Left ventricle myocardium superior (tissue), 1 donor: ENCODE results near the gene GRHPR. TPM values are rescaled to one million over a fixed set of nuclear protein-coding genes. Genes with fewer than 3 reads are reported as not detected.

Experiments used
- ATAC-seq: fragments of 200-7000 bp; cut with Tn5 transposase; one replicate; pipeline ENCODE4 v1.9.1; 2020; ENCODE audit warnings: mild to moderate bottlenecking, moderate library complexity
- DNase-seq: peaks from one replicate; pipeline ENCODE4 v3.0.0-alpha.2; 2020
- intact Hi-C: fragments of 100-400 bp; cut with micrococcal nuclease; formaldehyde crosslinking; loops from one replicate; pipeline ENCODE4 v1.11.0; 2022
- long read RNA-seq: library from polyadenylated mRNA; unstranded; transcript quantifications from one replicate; pipeline ENCODE4 v2.0.0, GENCODE V29; 2021
- total RNA-seq: library from RNA; stranded (reverse); fragmentation: NEBNext Ultra II Directional; extraction: Animal tissue kit (Norgen Biotek cat#: 25700); gene quantifications from one replicate; pipeline ENCODE4 v1.2.1, GENCODE V29; 2021
- donor health status: DM: no; HTN: yes; CAD: no; lungs with severe emphysema.

Gene GRHPR
- total RNA-seq, result 117 TPM
- long read RNA-seq, full-length matches to known transcripts, result 114 of 189 reads
- long read RNA-seq, partial matches to known transcripts, result 37 of 189 reads
- long read RNA-seq, other reads (novel, unspliced or antisense), result 38 of 189 reads

DNA sequence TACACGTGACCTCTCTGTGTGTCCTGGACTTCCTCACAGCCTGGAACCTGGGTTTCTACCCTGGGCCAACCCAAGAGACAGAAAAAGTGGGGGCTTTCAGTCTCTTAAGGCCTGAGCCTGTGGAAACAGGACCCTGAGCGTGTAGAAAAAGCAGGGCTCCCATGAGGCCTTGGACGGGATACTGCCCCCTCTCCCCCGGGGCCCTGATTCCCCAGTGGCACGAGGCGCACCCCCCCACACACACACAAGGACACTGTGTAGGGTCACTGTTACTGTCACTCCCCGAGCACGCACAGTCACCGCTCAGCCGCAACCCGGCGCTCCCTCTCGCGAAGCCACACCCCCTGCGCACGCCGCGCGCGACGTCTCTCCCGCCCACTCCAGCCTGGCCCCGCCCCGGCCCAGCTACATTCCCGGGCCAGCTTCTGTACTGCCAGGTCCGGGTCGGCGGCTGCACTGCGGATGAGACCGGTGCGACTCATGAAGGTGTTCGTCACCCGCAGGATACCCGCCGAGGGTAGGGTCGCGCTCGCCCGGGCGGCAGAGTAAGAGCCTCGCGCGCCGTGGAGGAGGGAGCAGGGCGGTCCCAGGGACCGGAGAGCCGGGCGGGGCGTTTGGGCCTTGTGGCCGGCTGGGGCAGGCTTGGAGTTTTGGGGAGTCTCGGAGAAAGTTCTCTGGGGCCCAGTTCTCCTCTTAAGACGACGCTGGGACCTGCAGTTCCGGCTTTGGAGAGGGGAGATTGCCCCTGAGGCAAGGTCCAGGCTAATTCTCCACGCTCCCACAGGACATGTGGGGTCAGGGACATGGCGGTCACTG is at the start of gene GRHPR:
TSS of gene GRHPR (plus strand) at position 408 of the 816 bp plus-strand sequence. CDS start at position 463, 55 bp downstream.
- DNase-seq, result peak; percentile 96
- intact Hi-C loops, result no loop called here
- peak; percentile 98 for ATAC-seq

DNA sequence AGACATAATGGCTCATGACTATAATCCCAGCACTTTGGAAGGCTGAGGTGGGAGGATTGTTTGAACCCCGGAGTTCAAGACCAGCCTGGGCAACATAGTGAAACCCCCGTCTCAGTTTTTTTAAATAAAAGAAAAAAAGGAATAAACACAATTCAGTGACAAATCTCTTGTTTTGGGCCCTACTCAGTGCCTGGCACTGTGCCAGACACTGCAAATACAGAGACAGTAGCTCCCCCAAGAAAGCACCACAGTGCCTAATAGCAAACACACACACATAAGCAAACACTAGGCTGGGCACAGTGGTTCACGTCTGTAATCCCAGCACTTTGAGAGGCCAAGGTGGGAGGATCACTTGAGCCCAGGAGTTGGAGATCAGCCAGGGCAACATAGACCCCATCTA is 49.7 kb upstream of the GRHPR start:
- ATAC-seq, result no peak
- intact Hi-C loops, result no loop called here
- DNase-seq, result no peak

DNA sequence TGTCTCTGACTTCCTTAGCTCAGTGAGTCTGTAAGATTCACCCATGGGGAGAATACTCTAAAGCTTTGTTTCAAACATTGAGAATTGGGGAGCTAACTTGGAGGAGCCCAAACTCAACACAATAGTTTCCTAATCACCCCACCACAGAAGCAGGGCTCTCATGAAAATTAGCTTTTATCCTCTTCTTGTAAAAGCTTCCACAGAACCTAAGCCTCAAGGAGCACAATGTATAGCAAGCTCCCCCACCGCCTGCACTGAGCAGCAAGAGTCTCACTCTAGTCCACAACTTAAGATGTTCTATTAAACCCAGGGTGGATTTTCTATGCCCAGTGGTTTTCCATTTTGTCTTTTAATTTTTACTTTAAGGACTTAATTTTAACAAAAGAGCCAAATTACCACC is 48.9 kb upstream of the GRHPR start:
- intact Hi-C loops, result no loop called here
- ATAC-seq, result no peak

DNA sequence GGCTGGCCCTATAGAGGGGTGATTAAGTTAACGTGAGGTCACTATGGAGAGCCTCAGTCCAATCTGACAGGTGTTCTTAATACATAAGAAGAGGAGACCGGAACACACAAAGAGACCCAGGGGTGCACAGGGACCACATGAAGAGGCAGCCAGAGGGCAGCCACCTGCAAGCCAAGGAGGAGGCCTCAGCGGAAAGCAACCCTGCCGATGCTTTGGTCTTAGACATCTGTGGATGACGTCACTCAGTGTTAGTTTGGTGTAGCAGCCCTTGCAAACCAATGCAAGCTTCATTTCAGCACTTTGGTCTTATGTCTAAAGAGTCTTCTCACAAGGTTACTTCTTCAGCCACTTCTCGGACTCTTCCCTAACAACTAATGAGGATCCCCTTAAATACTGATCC is 47.6 kb upstream of the GRHPR start:
- intact Hi-C loops, result no loop called here
- no peak for ATAC-seq
- DNase-seq, result no peak

More for the DNA sequence above, 48.9 kb upstream of the GRHPR start:
- no peak for DNase-seq

DNA sequence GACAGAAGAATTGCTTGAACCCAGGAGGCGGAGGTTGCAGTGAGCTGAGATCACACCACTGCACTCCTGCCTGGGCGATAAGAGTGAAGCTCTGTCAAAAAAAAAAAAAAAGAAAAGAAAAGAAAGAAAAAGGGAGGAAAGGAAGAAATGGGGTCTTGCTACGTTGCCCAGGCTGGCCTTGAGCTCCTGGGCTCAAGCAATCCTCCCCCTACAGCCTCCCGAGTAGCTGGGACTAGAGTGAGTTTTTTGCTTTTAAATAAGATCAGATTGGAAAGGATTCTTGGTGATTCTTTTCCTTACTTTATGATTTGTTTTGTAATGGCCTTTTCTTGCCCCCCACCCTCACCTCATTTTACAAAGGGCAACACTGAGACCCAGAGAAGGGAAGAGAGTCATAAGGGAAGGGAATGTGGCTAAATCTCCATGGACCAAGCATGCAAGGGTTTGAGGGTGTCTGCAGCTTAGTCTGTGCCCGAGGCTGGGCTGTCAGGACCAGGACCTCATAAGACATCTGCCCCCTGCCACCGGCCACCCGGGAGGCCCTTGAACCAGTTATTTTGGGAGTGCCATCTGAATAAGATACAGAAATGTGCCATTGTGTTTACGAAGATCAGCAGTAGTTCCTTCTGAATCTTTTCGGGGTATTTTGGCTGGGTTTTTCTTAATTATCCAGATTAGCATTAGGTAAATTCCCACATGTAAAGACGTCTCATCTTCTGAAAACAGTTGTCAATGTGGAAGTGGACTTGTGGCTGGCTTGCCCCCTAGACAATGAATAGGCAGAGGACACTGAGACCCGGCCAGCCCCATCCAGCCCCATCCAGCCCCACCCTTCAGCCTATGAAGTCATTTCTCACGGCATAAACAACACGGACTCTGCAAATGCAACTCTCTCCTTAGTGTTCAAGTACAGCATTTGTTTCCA is 44.5 kb upstream of the GRHPR start:
- ATAC-seq (no peak), DNase-seq (no peak)
- intact Hi-C loops, result no loop called here

DNA sequence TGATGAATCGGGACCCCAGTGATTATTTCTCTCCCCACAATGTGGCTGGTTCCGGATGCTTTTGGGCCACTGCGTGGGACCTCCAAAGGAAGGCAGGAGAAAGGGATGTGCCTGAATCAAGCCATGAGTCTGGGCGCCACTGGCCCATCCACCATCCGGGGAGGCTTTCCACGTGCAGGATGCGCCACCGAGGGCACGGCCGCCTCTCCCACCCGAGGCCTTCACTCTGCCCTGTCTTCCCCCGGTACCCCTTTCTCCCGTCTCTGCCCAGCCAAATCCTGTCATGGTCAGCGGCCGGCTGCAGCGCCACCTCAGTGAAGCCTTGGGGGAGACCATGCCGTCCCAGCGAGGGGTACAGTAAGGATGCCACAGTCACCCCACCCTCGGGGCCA is 43.9 kb upstream of the GRHPR start:
- intact Hi-C loops, result no loop called here

DNA sequence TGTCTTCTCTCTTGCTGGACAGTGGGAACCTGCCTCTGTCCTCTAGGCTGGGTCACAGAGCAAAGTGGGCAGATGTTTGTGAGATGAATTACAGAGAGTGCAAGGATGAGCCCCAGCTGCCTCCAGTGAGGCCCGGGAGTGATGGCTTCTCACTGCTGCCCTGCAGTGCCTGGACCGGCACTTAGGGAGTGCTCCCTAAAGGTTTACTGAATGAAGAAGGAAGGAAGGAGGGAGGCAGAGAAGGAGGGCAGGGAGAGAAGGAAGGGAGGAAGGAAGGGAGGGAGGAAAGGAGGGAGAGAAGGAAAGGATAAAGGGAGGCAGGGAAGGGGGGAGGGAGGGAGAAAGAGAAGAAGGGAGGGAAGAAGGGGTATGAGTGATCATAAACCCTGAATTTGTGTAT is 42.7 kb upstream of the GRHPR start:
- ATAC-seq (no peak), DNase-seq (no peak)
- intact Hi-C loops, result no loop called here

More for the DNA sequence above, 43.9 kb upstream of the GRHPR start:
- no peak for DNase-seq
- no peak for ATAC-seq

DNA sequence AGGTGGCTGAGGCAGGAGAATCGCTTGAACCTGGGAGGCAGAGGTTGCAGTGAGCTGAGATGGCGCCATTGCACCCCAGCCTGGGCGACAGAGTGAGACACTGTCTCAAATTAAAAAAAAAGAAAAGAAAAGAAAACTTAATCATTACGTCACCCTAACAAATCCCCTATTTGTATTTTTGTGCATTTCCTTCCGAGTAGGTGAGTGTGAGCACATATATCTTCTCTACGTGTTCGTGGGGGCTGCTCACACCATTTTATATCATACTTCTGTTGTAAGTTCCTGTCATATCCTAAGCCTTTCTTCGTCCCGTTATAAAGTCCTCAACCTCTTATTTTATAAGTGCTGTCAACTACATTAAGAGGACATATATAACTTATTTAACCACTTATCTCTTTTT is 41.9 kb upstream of the GRHPR start:
- DNase-seq (no peak), ATAC-seq (no peak)
- intact Hi-C loops, result no loop called here

DNA sequence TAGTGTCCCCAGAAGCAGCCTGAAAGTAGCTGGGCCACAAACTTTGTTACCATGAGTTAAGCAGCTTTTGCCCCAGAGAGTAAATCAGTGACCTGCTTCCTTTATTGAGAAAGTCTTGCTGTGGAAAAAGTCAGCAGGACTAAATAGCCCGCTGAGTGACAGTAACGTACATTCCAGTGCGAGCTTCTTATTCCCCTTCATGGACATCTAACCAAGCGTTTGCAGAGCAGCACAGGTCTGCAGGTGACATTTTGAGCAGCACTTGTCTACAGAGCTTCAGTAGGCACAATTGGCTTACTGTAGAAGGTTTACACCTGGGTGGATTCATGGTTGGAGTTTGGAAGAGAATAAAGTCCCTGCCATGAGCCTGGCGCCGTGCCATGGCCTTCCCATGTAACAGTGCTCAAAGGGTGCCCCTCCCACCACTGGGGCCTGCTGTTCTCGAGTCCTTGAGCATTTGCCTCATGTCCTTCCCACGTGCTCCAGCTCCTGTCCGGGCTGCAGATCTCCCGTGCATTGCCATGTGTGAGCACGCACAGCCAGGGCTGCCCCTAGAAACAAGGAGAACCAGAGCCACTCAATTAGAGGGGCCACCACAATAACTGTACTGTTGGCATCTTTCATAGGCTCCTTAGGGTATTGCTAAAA is 41.3 kb upstream of the GRHPR start:
- intact Hi-C loops, result no loop called here
- DNase-seq, result no peak
- no peak for ATAC-seq

DNA sequence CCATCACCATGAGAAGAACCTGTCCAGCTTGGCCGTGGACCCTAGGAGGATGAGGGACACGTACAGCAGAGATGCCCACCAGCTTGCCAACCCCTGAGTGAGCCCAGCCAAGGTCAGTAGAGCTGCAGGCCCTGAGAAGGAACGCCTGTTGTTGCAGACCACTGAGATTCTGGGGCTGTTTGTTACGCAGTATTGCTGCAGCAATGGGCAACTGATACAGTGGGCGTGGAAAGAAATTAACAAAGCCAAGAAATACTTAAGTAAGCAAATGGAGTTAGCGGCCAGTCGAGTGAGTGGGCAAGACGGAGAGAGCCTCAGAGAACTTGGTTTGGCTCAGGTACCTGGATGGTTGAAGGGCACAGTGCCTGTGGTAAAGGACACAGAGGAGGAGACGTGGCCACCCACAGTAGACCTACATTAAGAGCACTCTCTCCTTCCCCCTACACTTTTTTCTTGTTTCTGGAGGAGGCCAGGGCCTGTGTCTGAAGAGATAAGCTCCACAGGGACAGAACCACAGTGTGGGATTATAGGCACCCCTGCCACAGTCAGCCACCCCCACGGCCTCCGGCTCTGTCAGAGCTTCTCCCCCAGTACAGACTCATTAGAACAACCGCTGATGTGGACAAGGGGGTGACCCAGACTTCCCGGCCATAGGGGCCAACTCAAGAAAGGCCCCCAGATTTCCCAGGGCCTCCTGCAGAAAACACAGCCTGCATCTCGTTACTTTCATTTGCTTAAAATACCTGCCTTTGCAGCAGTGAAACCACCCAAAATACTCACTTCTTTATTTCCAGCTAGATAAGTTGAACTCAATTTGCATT is 40.1 kb upstream of the GRHPR start:
- intact Hi-C loops, result no loop called here

DNA sequence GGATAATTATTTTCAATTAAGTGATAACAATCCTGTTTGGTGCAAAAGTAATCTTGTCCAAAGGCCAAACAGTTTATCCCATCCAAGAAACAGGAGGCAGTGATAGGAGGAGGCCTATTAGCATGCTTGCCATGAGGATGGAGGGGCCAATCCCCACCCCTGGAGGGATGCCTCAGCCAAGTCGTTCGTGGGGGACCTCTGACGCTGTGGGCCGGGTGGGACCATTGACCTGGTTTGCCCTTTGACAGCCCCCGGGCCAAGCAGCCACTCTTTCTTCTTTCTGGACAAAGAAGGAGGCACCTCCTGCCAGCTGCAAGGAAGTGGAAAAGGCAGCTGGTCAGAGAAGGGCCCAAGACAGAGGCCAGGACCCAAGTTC is 39.5 kb upstream of the GRHPR start:
- DNase-seq, result no peak
- ATAC-seq, result no peak
- intact Hi-C loops, result no loop called here

More for the DNA sequence above, 40.1 kb upstream of the GRHPR start:
- DNase-seq (no peak), ATAC-seq (no peak)

DNA sequence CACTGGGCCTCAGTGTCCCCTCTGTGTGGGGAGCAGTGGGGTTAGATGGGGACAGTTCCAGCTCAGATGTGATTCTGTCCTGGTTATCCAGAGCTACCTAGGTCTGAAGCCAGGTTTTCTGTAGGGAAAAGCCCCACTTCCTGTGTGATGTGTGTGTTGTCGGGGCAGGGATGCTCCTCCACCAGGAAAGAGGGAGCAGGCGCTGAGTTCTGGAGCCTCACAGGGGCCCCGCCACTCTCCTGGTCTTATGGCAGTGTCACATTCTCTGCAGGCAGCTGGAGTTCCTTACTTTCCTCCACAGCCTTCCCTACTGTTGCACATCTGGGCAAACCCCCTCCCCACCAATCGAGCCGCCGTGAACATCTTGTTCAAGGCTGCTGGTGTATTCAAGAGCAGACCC is 39.1 kb upstream of the GRHPR start:
- ATAC-seq (no peak), DNase-seq (no peak)
- intact Hi-C loops, result no loop called here

DNA sequence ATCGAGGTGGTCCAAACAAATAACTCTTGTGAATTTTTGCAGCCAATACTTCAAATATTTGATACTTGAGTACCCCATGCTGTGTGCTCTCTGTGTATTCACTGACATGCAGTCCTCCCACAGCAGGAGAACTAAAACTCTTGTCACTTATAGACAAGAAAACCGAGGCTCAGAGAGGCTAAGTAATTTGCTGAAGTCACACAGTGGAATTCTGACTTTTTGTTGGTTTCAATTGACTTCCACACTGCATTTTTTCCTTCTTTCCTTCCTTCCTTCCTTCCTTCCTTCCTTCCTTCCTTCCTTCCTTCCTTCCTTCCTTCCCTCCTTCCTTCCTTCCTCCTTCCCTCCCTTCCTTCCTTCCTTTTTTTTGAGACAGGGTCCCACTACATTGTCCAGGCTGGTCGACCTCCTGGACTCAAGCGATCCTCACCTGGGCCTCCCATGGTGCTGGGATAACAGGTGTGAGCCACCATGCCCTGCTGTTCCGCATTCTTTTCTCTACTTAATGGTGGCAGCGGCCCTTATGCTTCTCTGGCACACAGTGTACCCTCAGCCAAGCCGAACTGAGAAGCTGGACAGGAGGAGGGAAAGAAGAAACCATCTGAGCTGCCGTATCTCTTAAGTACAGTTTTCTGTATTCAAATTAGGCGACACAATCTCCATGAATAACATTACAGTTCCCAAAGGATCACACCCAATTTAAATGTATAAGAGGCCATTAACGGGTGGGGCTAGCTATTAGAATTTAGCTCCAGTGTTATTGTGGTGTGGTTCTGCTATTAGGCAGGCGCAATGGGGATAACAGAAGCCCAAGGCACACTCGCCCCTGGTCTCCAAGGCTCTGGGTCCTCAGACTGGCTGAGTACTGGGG is 38.4 kb upstream of the GRHPR start:
- DNase-seq (no peak), ATAC-seq (no peak)
- intact Hi-C loops, result no loop called here

DNA sequence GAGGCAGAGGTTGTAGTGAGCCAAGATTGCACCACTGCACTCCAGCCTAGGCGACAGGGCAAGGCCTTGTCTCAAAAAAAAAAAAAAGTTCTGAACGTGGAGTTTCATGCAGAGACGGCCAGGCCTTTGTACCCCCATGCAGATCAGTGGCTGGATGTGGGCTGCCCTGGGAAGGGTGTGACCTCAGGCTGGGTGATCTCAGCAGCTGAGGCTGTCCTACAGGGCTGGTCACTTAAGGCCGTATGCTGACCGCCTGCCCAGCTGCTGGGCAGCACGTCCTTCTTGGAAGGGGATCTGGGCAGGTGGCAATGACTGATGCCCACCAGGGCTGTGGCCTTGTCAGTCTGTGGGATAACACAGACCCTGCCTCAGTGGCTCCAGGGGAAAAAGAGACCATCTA is 37.2 kb upstream of the GRHPR start:
- ATAC-seq (no peak), DNase-seq (no peak)
- intact Hi-C loops, result no loop called here

DNA sequence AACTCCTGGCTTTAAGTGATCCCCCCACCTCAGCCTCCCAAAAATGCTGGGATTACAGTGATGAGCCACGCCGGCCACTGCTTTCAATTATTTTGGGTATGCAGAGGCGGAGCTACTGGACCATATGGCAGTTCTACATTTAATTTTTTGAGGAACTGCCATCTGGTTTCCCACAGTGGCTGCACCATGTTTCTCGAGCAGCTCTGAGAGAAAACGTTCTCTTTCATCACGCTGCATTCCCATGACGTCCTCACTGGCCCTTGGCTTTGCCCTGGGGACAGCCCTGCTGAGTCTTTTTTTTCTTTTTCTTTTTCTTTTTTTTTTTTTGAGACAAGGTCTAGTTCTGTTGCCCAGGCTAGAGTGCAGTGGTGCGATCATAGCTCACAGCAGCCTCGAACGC is 35.5 kb upstream of the GRHPR start:
- no peak for DNase-seq
- intact Hi-C loops, result no loop called here

DNA sequence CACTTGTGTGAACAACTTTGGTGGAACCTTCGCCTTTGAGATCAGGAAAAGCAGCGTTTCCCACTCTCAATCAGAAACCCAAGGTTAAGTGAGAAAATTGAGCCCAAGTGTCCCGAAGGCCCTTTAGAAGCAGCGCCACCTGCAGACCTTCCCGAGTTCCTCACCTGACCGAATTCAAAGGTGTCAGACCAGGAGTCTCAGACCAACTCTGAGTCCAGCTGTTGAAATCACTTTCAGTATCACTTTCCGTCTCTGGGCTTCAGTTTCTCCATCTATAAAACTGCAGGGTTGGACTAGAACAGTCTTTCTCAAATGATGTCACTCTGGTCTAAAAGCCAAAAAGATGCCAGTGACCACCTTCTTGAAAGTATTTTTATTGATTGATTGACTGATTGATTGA is 31.7 kb upstream of the GRHPR start:
- no peak for ATAC-seq
- DNase-seq, result no peak
- intact Hi-C loops, result no loop called here

More for the DNA sequence above, 35.5 kb upstream of the GRHPR start:
- no peak for ATAC-seq

DNA sequence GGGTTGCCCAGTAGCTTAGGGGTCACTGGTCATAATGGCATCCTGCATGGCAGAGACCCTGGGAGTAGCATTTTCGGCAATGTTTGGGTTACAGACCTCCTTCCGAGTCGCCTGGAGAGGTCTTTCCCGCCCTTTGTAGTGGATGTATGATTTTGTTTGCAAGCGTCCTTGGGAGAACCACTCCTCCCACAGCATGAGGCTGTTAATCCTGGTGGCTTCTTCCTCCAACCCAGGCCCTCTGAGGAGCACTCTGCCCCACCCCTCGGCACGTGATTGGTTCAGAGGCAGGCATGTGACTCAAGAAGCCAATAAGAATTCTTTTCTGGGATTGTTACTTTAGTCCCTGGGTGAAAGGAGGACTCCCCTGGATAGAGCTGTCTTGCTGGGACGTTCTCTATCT is 30.2 kb upstream of the GRHPR start:
- intact Hi-C loops, result no loop called here
- ATAC-seq (no peak), DNase-seq (no peak)

DNA sequence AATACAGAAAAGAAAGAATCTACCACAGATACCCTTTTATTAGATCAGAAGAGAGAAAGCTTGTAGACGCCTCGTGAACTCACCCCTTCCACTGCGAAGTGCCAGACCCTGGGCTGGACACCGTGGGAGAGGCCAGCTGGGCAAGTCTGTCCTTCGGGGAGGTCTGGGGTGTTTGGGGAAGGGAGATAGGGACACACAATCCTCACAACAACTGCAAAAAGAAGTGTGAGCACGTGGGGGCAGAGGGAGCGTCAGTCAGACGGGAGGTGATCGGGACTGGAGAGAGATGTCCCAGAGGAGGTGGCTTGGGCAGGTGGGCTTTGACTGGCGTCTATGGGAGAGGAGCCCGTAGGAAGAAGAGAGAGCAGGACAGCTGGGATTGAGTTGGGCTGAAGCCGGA is 27.3 kb upstream of the GRHPR start:
- ATAC-seq (no peak), DNase-seq (no peak)
- intact Hi-C loops, result no loop called here
